Adipocyte (in vitro differentiated cells): ENCODE results near the gene RERE.

ENCODE experiments used
- DNase-seq: peaks from one replicate; pipeline ENCODE4 v3.0.0-alpha.2; 2015; ENCODE audit warnings: low read depth
- H3K27me3 ChIP-seq: replicated peaks from 2 replicates; pipeline ENCODE4 v1.7.0; 2013; ENCODE audit warnings: mild to moderate bottlenecking, low read length, moderate library complexity; ENCODE audit not compliant: control insufficient read depth, insufficient read depth
- H3K36me3 ChIP-seq: 2 replicates; pipeline ENCODE4 v1.7.0; 2013; ENCODE audit warnings: low read length, mild to moderate bottlenecking, moderate library complexity; ENCODE audit not compliant: control insufficient read depth, insufficient read depth, severe bottlenecking
- H3K4me1 ChIP-seq: 2 replicates; pipeline ENCODE4 v1.7.0; 2013; ENCODE audit warnings: mild to moderate bottlenecking, low read length, moderate library complexity; ENCODE audit not compliant: control insufficient read depth, insufficient read depth
- H3K4me3 ChIP-seq: 2 replicates; pipeline ENCODE4 v1.7.0; 2013; ENCODE audit warnings: mild to moderate bottlenecking, low read length, moderate library complexity
- H3K9ac ChIP-seq: 2 replicates; pipeline ENCODE4 v1.7.0; 2013; ENCODE audit warnings: mild to moderate bottlenecking, low read length, moderate library complexity
- H3K9me3 ChIP-seq: 2 replicates; pipeline ENCODE4 v1.7.0; 2013; ENCODE audit warnings: mild to moderate bottlenecking, low read length, moderate library complexity; ENCODE audit not compliant: control insufficient read depth

Gene RERE

GRCh38 chr1:8461351-8462110, 355.9 kb downstream of the RERE start:
- Histone ChIP-seq H3K4me1 (peaks cover 24% of the 10 kb centered on the region), H3K9ac (no peak overlapping the region), H3K36me3 (no peaks in the 10 kb centered on the region), H3K9me3 (no peaks in the 10 kb centered on the region), H3K4me3 (no peak overlapping the region), H3K27me3 (no peaks in the 10 kb centered on the region)
- DNase-seq = no peak

- H3K4me1 ChIP-seq = peaks cover 31% of the 10 kb centered on the region
- H3K27me3 ChIP-seq = no peaks in the 10 kb centered on the region
- H3K9me3 ChIP-seq = no peaks in the 10 kb centered on the region
- no peak overlapping the region for H3K9ac ChIP-seq
- no peaks in the 10 kb centered on the region for H3K36me3 ChIP-seq
- no peak overlapping the region for H3K4me3 ChIP-seq
- DNase-seq = no peak
These were observed 356.7 kb downstream of the RERE start for GRCh38 chr1:8460784-8461183.

- Histone ChIP-seq H3K9ac (no peak overlapping the region), H3K27me3 (no peaks in the 10 kb centered on the region), H3K4me3 (no peak overlapping the region), H3K9me3 (no peaks in the 10 kb centered on the region), H3K4me1 (peaks cover 38% of the 10 kb centered on the region), H3K36me3 (no peaks in the 10 kb centered on the region)
- peak; percentile 48 for DNase-seq
These were observed 357.3 kb downstream of the RERE start for GRCh38 chr1:8460132-8460544.

GRCh38 chr1:8458607-8459006, 358.8 kb downstream of the RERE start:
- no peaks in the 10 kb centered on the region for H3K9me3 ChIP-seq
- H3K4me3 ChIP-seq = no peak overlapping the region
- peaks cover 32% of the 10 kb centered on the region for H3K4me1 ChIP-seq
- no peaks in the 10 kb centered on the region for H3K27me3 ChIP-seq
- DNase-seq = no peak
- H3K9ac ChIP-seq = no peak overlapping the region
- no peaks in the 10 kb centered on the region for H3K36me3 ChIP-seq

GRCh38 chr1:8457760-8458381, 359.6 kb downstream of the RERE start:
- no peak for DNase-seq

GRCh38 chr1:8456991-8457390, 360.4 kb downstream of the RERE start:
- no peaks in the 10 kb centered on the region for H3K9me3 ChIP-seq
- no peak overlapping the region for H3K4me3 ChIP-seq
- DNase-seq = no peak

More at GRCh38 chr1:8457760-8458381, 359.6 kb downstream of the RERE start:
- Histone ChIP-seq H3K4me3 (no peak overlapping the region), H3K9ac (no peak overlapping the region), H3K27me3 (no peaks in the 10 kb centered on the region), H3K4me1 (peaks cover 25% of the 10 kb centered on the region), H3K9me3 (no peaks in the 10 kb centered on the region), H3K36me3 (no peaks in the 10 kb centered on the region)

GRCh38 chr1:8456308-8456912, 361.0 kb downstream of the RERE start:
- Histone ChIP-seq H3K4me1 (peaks cover 20% of the 10 kb centered on the region), H3K4me3 (peak overlapping the region; percentile 30), H3K9ac (peak overlapping the region; percentile 68), H3K9me3 (no peaks in the 10 kb centered on the region), H3K27me3 (no peaks in the 10 kb centered on the region), H3K36me3 (no peaks in the 10 kb centered on the region)
- DNase-seq = peak; percentile 83

More at GRCh38 chr1:8456991-8457390, 360.4 kb downstream of the RERE start:
- no peak overlapping the region for H3K9ac ChIP-seq
- no peaks in the 10 kb centered on the region for H3K36me3 ChIP-seq
- peaks cover 20% of the 10 kb centered on the region for H3K4me1 ChIP-seq
- no peaks in the 10 kb centered on the region for H3K27me3 ChIP-seq

GRCh38 chr1:8455700-8456307, 361.6 kb downstream of the RERE start:
- Histone ChIP-seq H3K4me3 (peak overlapping the region; percentile 30), H3K4me1 (peaks cover 20% of the 10 kb centered on the region), H3K9me3 (no peaks in the 10 kb centered on the region), H3K9ac (peak overlapping the region; percentile 68), H3K36me3 (no peaks in the 10 kb centered on the region), H3K27me3 (no peaks in the 10 kb centered on the region)
- no peak for DNase-seq

- H3K27me3 ChIP-seq = no peaks in the 10 kb centered on the region
- H3K36me3 ChIP-seq = no peaks in the 10 kb centered on the region
- H3K9me3 ChIP-seq = no peaks in the 10 kb centered on the region
- no peak overlapping the region for H3K9ac ChIP-seq
- no peak for DNase-seq
- H3K4me3 ChIP-seq = no peak overlapping the region
- H3K4me1 ChIP-seq = peaks cover 17% of the 10 kb centered on the region
These were observed 367.1 kb downstream of the RERE start for GRCh38 chr1:8450312-8450711.

GRCh38 chr1:8448911-8449661, 368.4 kb downstream of the RERE start:
- Histone ChIP-seq H3K4me3 (peak overlapping the region; percentile 61), H3K36me3 (no peaks in the 10 kb centered on the region), H3K27me3 (no peaks in the 10 kb centered on the region), H3K9ac (peak overlapping the region; percentile 61), H3K9me3 (no peaks in the 10 kb centered on the region), H3K4me1 (peaks cover 13% of the 10 kb centered on the region)
- peak; percentile 66 for DNase-seq
